GM23338 (cell line): ENCODE measurements around the gene UBE2L6. TPM values are rescaled to one million over a fixed set of nuclear protein-coding genes. Genes with fewer than 3 reads are reported as not detected.
A peak's percentile ranks its signal among the peaks of the same experiment; 100 is the strongest.

Experiments
- ATAC-seq: fragments of 200-7000 bp; cut with Tn5 transposase; 3 replicates; pipeline ENCODE4 v1.9.1; 2020
- DNase-seq: peaks from one replicate; pipeline ENCODE4 v3.0.0-alpha.2; 2015; ENCODE audit warnings: low spot score
- H2AFZ ChIP-seq: fragments of 200-600 bp; sonication (generic); 2 replicates; pipeline ENCODE4 v1.8.0; 2016; ENCODE audit warnings: antibody characterized with exemption, mild to moderate bottlenecking, moderate library complexity
- H3F3A ChIP-seq: fragments of 200-600 bp; sonication (generic); replicated peaks from 2 replicates; pipeline ENCODE4 v1.8.0; 2017; ENCODE audit warnings: antibody characterized with exemption, mixed run types, low read depth
- H3K27ac ChIP-seq: fragments of 200-600 bp; sonication (generic); 2 replicates; pipeline ENCODE4 v1.6.1; 2016; ENCODE audit warnings: low read depth
- H3K27me3 ChIP-seq: fragments of 200-600 bp; sonication (generic); 2 replicates; pipeline ENCODE4 v1.8.0; 2016; ENCODE audit warnings: mild to moderate bottlenecking, mixed run types, moderate library complexity; ENCODE audit not compliant: insufficient read depth
- H3K36me3 ChIP-seq: fragments of 200-600 bp; sonication (generic); 2 replicates; pipeline ENCODE4 v1.8.0; 2016; ENCODE audit warnings: mild to moderate bottlenecking; ENCODE audit not compliant: insufficient read depth
- H3K4me1 ChIP-seq: fragments of 200-600 bp; sonication (generic); 2 replicates; pipeline ENCODE4 v1.8.0; 2016; ENCODE audit warnings: mild to moderate bottlenecking, moderate library complexity; ENCODE audit not compliant: insufficient read depth
- H3K4me2 ChIP-seq: fragments of 200-600 bp; sonication (generic); 2 replicates; pipeline ENCODE4 v1.7.1; 2017; ENCODE audit warnings: mixed run types
- H3K4me3 ChIP-seq: fragments of 200-600 bp; sonication (generic); 2 replicates; pipeline ENCODE4 v1.6.1; 2016; ENCODE audit warnings: mixed run types
- H3K79me2 ChIP-seq: fragments of 200-600 bp; sonication (generic); replicated peaks from 2 replicates; pipeline ENCODE4 v1.8.0; 2017; ENCODE audit warnings: mild to moderate bottlenecking; ENCODE audit not compliant: insufficient read depth
- H3K9me2 ChIP-seq: fragments of 200-600 bp; sonication (generic); 2 replicates; pipeline ENCODE4 v1.8.0; 2017; ENCODE audit not compliant: insufficient read depth
- H4K20me1 ChIP-seq: fragments of 200-600 bp; sonication (generic); replicated peaks from 2 replicates; pipeline ENCODE4 v1.8.0; 2017; ENCODE audit warnings: mild to moderate bottlenecking; ENCODE audit not compliant: insufficient read depth
- H3K27ac Mint-ChIP-seq: 2 replicates; pipeline ENCODE4 v1.8.0; 2020; ENCODE audit warnings: inconsistent platforms, mild to moderate bottlenecking, moderate library complexity, mixed read lengths
- H3K27me3 Mint-ChIP-seq: 3 replicates; pipeline ENCODE4 v1.8.0; 2022; ENCODE audit warnings: low read depth, mild to moderate bottlenecking, moderate library complexity, mixed read lengths, inconsistent platforms; ENCODE audit not compliant: insufficient read depth, poor library complexity
- H3K36me3 Mint-ChIP-seq: 3 replicates; pipeline ENCODE4 v1.8.0; 2021; ENCODE audit warnings: low read depth, mild to moderate bottlenecking, inconsistent platforms, moderate library complexity, mixed read lengths
- H3K4me1 Mint-ChIP-seq: 3 replicates; pipeline ENCODE4 v1.8.0; 2020; ENCODE audit warnings: mild to moderate bottlenecking, inconsistent platforms, mixed read lengths
- H3K4me3 Mint-ChIP-seq: 3 replicates; pipeline ENCODE4 v1.8.0; 2021; ENCODE audit warnings: moderate library complexity, mild to moderate bottlenecking, inconsistent platforms, mixed read lengths
- H3K9me3 Mint-ChIP-seq: 3 replicates; pipeline ENCODE4 v1.8.0; 2020; ENCODE audit warnings: moderate library complexity, mild to moderate bottlenecking, inconsistent platforms, mixed read lengths
- CREB1 ChIP-seq: fragments of 250-450 bp; sonication (Bioruptor Pico); IDR thresholded peaks from 2 replicates; pipeline ENCODE4 v1.5.0; 2020; ENCODE audit warnings: low read depth, mild to moderate bottlenecking, moderate library complexity
- JUNB ChIP-seq: IDR thresholded peaks from one replicate; pipeline ENCODE4 v1.6.1; 2016; ENCODE audit warnings: antibody characterized with exemption; ENCODE audit not compliant: unreplicated experiment
- POLR2AphosphoS5 ChIP-seq: IDR thresholded peaks from 2 replicates; pipeline ENCODE4 v1.6.1; 2016; ENCODE audit warnings: antibody characterized with exemption, low read depth
- STAT1 ChIP-seq: IDR thresholded peaks from one replicate; pipeline ENCODE4 v1.6.1; 2016; ENCODE audit warnings: antibody characterized with exemption; ENCODE audit not compliant: unreplicated experiment
- ZNF331 ChIP-seq: fragments of 250-450 bp; sonication (Bioruptor Pico); IDR thresholded peaks from 2 replicates; pipeline ENCODE4 v1.5.0; 2020; ENCODE audit warnings: low read depth, mild to moderate bottlenecking, moderate library complexity
- polyA plus RNA-seq: library from polyadenylated mRNA; unstranded; fragments of >200 nt; fragmentation: Nextera tagmentation; extraction: Ambion mirVana; gene quantifications from 2 replicates; pipeline ENCODE4 v1.2.1, GENCODE V29; 2016
- total RNA-seq: library from RNA; depleted of rRNA; stranded (reverse); fragments of >200 nt; shearing (Covaris generic); gene quantifications from 2 replicates; pipeline ENCODE4 v1.2.3, GENCODE V29; 2014
- TF ChIP-seq, protein P1 (sequence below), 2 experiments: fragments of 200-600 bp in 1 of 2; sonication (generic) in 1 of 2; conservative IDR thresholded peaks; 2 replicates each; pipeline versions ENCODE4 v1.5.1 to v1.6.1; 2016 to 2017; ENCODE audit warnings: antibody characterized with exemption in 2 of 2, low read depth in 2 of 2, mild to moderate bottlenecking in 2 of 2, moderate library complexity in 1 of 2
- TF ChIP-seq, protein P2 (sequence below): IDR thresholded peaks from 2 replicates; pipeline ENCODE4 v1.6.1; 2016; ENCODE audit warnings: antibody characterized with exemption

Gene UBE2L6
- total and polyA plus RNA-seq, 2 experiments from 2014 or later: 46.0 to 52.0 TPM

DNA sequence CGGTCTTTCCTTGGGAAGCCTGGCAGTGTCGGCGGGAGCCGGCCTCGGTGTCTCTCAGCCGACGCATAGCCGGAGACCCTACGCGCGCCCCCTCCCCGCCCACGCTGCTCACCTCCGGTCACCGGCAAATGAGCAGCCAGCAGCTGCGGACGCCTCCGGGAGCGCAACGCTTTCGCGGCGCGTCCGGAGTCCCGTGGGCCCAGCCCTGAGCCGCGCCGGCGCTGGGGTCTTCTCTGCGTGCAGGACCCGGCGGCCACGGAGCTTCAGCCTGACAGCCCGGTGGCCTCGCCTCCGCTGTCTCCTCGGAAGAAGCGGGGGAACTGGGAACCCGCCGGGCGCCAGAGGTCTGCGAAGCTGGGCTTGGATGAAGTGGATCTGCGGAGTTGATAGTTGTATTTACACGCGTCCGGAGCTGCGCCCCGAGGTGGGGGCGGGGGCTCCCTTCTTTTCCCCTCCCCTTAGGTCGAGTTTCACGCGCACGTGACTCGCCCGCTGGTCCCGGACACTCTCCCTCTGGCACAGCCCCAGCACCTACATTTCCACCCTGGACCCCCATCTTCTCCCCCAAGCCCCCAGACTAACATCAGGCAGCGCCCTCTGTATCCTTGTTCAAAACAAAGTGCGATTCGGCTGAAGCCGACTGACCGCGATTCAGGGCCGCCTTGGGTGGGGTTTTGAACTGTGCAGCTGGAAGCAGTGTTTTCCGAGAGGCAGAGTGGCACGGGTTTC lies 52.0 kb downstream of the UBE2L6 start, which contains the start of gene SLC43A1:
SLC43A1 (minus strand) TSS at position 371 of the 729 bp plus-strand sequence. CDS start 1,591 bp downstream, outside the sequence.
- DNase-seq (peak; percentile 57), ATAC-seq (peak; percentile 38)
- Mint-ChIP-seq H3K36me3 (peaks cover 16% of the 10 kb centered on the region), H3K9me3 (no peaks in the 10 kb centered on the region; the same call in 2 of the 3 replicates), H3K27me3 (peaks cover 16% of the 10 kb centered on the region), H3K27ac (0 out of 2 replicates have a peak within 1 kb of the TSS, but pooled peaks have one; percentile 10), H3K4me1 (peaks cover 26% of the 10 kb centered on the region), H3K4me3 (peak within 1 kb of the TSS; percentile 89)
- Histone ChIP-seq H3F3A (peaks cover 6% of the 10 kb centered on the region; the same call in 1 of the 2 replicates), H4K20me1 (no peaks in the 10 kb centered on the region), H2AFZ (peak within 1 kb of the TSS; percentile 96), H3K4me3 (peak within 1 kb of the TSS; percentile 86), H3K4me1 (peaks cover 11% of the 10 kb centered on the region), H3K79me2 (peaks cover 24% of the 10 kb centered on the region), H3K9me2 (no peaks in the 10 kb centered on the region), H3K27ac (no peak within 1 kb of the TSS), H3K27me3 (peaks cover 17% of the 10 kb centered on the region), H3K36me3 (no peaks in the 10 kb centered on the region), H3K4me2 (peak within 1 kb of the TSS; percentile 97)
- TF ChIP-seq, protein P1, sequence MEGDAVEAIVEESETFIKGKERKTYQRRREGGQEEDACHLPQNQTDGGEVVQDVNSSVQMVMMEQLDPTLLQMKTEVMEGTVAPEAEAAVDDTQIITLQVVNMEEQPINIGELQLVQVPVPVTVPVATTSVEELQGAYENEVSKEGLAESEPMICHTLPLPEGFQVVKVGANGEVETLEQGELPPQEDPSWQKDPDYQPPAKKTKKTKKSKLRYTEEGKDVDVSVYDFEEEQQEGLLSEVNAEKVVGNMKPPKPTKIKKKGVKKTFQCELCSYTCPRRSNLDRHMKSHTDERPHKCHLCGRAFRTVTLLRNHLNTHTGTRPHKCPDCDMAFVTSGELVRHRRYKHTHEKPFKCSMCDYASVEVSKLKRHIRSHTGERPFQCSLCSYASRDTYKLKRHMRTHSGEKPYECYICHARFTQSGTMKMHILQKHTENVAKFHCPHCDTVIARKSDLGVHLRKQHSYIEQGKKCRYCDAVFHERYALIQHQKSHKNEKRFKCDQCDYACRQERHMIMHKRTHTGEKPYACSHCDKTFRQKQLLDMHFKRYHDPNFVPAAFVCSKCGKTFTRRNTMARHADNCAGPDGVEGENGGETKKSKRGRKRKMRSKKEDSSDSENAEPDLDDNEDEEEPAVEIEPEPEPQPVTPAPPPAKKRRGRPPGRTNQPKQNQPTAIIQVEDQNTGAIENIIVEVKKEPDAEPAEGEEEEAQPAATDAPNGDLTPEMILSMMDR (conservative IDR thresholded peaks at IDR 0.05; ENCODE audit: low read depth in 2 of 2): no peak
- TF ChIP-seq, protein P2, sequence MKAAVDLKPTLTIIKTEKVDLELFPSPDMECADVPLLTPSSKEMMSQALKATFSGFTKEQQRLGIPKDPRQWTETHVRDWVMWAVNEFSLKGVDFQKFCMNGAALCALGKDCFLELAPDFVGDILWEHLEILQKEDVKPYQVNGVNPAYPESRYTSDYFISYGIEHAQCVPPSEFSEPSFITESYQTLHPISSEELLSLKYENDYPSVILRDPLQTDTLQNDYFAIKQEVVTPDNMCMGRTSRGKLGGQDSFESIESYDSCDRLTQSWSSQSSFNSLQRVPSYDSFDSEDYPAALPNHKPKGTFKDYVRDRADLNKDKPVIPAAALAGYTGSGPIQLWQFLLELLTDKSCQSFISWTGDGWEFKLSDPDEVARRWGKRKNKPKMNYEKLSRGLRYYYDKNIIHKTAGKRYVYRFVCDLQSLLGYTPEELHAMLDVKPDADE: 0 out of 2 replicates have a peak, but pooled peaks have one; percentile 33
- TF ChIP-seq ZNF331: no peak
- TF ChIP-seq STAT1: no peak
- peak; percentile 63 for TF ChIP-seq POLR2AphosphoS5
- TF ChIP-seq JUNB: no peak
- TF ChIP-seq CREB1: no peak

DNA sequence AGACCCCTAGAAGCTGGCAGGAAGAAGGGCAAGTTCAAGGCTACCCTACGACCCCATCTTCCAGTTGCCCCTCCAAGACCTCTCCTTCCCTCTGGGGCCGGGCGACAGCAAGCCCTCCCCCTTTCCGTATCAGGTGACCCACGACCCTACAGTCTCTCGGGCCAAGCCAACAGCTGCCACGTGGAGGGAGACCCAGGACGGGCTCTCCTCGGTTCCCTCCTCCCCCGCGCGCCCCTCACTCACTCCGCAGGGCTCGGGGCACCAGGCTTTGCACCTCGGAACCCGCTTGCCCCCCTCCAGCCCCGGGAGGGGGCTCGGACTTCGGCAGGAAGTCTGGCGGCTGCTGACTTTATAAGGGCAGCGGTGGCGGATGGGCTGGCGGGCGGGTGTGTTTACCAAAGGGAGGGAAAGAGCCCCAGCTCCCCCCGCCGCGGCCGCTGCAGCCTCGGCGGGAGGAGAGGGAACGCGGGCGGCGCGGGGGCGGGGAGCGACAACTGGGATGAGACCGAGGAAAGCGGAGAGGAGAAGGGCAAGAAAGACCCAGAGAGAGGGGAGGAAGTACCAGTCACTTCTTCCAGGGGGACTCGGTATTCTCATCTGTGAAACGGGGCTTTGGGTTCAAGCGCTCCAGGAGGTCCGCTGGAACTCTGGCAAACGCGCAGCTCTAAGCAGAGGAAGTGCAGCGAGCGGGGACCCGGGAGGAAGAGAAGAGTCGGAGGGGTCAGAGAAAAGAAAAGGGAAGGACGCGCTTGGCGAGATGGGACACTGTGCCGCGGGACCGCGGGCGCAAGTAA lies 52.7 kb downstream of the UBE2L6 start:
- Histone ChIP-seq H3K4me2 (peak overlapping the region; percentile 97), H3K27me3 (peaks cover 17% of the 10 kb centered on the region), H3K79me2 (peaks cover 30% of the 10 kb centered on the region), H2AFZ (peak overlapping the region; percentile 96), H3K9me2 (no peaks in the 10 kb centered on the region), H3K4me1 (peaks cover 11% of the 10 kb centered on the region), H4K20me1 (no peaks in the 10 kb centered on the region), H3K4me3 (peak overlapping the region; percentile 86), H3F3A (peaks cover 8% of the 10 kb centered on the region; the same call in 1 of the 2 replicates), H3K27ac (no peak overlapping the region), H3K36me3 (no peaks in the 10 kb centered on the region)
- Mint-ChIP-seq H3K27ac (no peak overlapping the region), H3K4me1 (peaks cover 26% of the 10 kb centered on the region), H3K36me3 (peaks cover 16% of the 10 kb centered on the region), H3K27me3 (peaks cover 16% of the 10 kb centered on the region), H3K4me3 (peak overlapping the region; percentile 89), H3K9me3 (no peaks in the 10 kb centered on the region; the same call in 2 of the 3 replicates)
- peak; percentile 80 for DNase-seq
- TF ChIP-seq POLR2AphosphoS5: 0 out of 2 replicates have a peak, but pooled peaks have one; percentile 14
- no peak for TF ChIP-seq ZNF331
- peak; percentile 65 for ATAC-seq
